T-cell (primary cell): Measurements from ENCODE around the gene SPATA3. TPM values are rescaled to one million over a fixed set of nuclear protein-coding genes. Genes with fewer than 3 reads are reported as not detected.

Experiments
- ATAC-seq, 4 experiments: fragments of 200-7000 bp in 3 of 4; fragments of 150-1000 bp in 1 of 4; cut with Tn5 transposase; replicated peaks in 1 of 4; 1 replicate in 3 of 4; 2 replicates in 1 of 4; pipeline ENCODE4 v1.10.0; 2021; ENCODE audit warnings: moderate library complexity in 3 of 4, mild to moderate bottlenecking in 2 of 4, moderate number of reproducible peaks in 1 of 4
- CTCF ChIA-PET, 2 donors: fragments of 300-600 bp; sonication (Branson Sonifier 250); formaldehyde crosslinking; loops; one replicate each; lab custom pipeline; 2022; ENCODE audit warnings: antibody characterized with exemption in 2 of 2; lab: Charles Lee
- POLR2A ChIA-PET, 2 donors: fragments of 300-600 bp; sonication (Branson Sonifier 250); formaldehyde crosslinking; loops; one replicate each; lab custom pipeline; 2022; ENCODE audit warnings: antibody characterized with exemption in 2 of 2; lab: Charles Lee
- DNase-seq, 35 experiments: peaks; one replicate each; pipeline versions ENCODE4 v3.0.0 to v3.0.0-alpha.2; 2013 to 2023
- H3K27ac ChIP-seq: one replicate; pipeline ENCODE4 v1.5.1; 2013; ENCODE audit warnings: low read length
- H3K27me3 ChIP-seq, 2 experiments: replicated peaks in 1 of 2; 1 replicate in 1 of 2; 2 replicates in 1 of 2; pipeline versions ENCODE4 v1.6.1 to v1.7.0; 2013; ENCODE audit warnings: low read length in 1 of 2, mixed read lengths in 1 of 2; ENCODE audit not compliant: control insufficient read depth in 2 of 2, insufficient read depth in 2 of 2; ENCODE audit errors: extremely low read depth in 1 of 2
- H3K36me3 ChIP-seq, 2 donors: 1 replicate in 1 of 2; 2 replicates in 1 of 2; pipeline versions ENCODE4 v1.6.1 to v1.7.0; 2013; ENCODE audit warnings: low read length in 1 of 2; ENCODE audit not compliant: control insufficient read depth in 2 of 2, insufficient read depth in 1 of 2; ENCODE audit errors: extremely low read depth in 1 of 2
- H3K4me1 ChIP-seq, 2 experiments: 1 replicate in 1 of 2; 2 replicates in 1 of 2; pipeline versions ENCODE4 v1.6.1 to v1.7.0; 2013; ENCODE audit warnings: low read length in 2 of 2, mixed read lengths in 1 of 2; ENCODE audit not compliant: insufficient read depth in 2 of 2, control insufficient read depth in 1 of 2; ENCODE audit errors: extremely low read depth in 1 of 2
- H3K4me3 ChIP-seq, 2 donors: 1 replicate in 1 of 2; 2 replicates in 1 of 2; pipeline versions ENCODE4 v1.5.1 to v1.7.0; 2013; ENCODE audit warnings: mild to moderate bottlenecking in 2 of 2, low read length in 1 of 2, moderate library complexity in 1 of 2; ENCODE audit not compliant: control insufficient read depth in 1 of 2; ENCODE audit errors: extremely low read depth in 1 of 2
- H3K9me3 ChIP-seq: 2 replicates; pipeline ENCODE4 v1.7.0; 2013
- H3K27ac Mint-ChIP-seq, 2 donors: one replicate each; pipeline ENCODE4 v1.8.0; 2020 to 2021; ENCODE audit warnings: mild to moderate bottlenecking in 2 of 2, mixed read lengths in 2 of 2
- H3K27me3 Mint-ChIP-seq, 2 donors: one replicate each; pipeline ENCODE4 v1.8.0; 2021 to 2022; ENCODE audit warnings: mixed read lengths in 2 of 2
- H3K36me3 Mint-ChIP-seq: one replicate; pipeline ENCODE4 v1.8.0; 2021; ENCODE audit warnings: mixed read lengths
- H3K4me1 Mint-ChIP-seq, 3 donors: one replicate each; pipeline ENCODE4 v1.8.0; 2020 to 2022; ENCODE audit warnings: mixed read lengths in 3 of 3, mild to moderate bottlenecking in 1 of 3
- H3K4me3 Mint-ChIP-seq, 3 donors: one replicate each; pipeline ENCODE4 v1.8.0; 2020 to 2022; ENCODE audit warnings: mild to moderate bottlenecking in 3 of 3, mixed read lengths in 3 of 3, moderate library complexity in 3 of 3
- H3K9me3 Mint-ChIP-seq, 3 donors: one replicate each; pipeline ENCODE4 v1.8.0; 2020 to 2022; ENCODE audit warnings: mixed read lengths in 3 of 3
- WGBS: methylation state at CpG from one replicate; pipeline ENCODE4 v1.1.5; 2013; ENCODE audit warnings: missing lambda C conversion rate; ENCODE audit not compliant: insufficient coverage; 5-methylcytosine and 5-hydroxymethylcytosine counted together
- total RNA-seq, 35 experiments: library from RNA in 6 of 35; stranded (reverse) in 6 of 35; fragments of 120-200 nt in 1 of 35; gene quantifications; one replicate each; pipeline versions ENCODE4 v1.2.1 to v1.2.4 and lab custom pipeline; 2013 to 2026

The SPATA3 gene
- total RNA-seq, 5 donors from 2014 or later (not counting 1 experiment from before 2014, with no cell fraction given) = not detected

DNA sequence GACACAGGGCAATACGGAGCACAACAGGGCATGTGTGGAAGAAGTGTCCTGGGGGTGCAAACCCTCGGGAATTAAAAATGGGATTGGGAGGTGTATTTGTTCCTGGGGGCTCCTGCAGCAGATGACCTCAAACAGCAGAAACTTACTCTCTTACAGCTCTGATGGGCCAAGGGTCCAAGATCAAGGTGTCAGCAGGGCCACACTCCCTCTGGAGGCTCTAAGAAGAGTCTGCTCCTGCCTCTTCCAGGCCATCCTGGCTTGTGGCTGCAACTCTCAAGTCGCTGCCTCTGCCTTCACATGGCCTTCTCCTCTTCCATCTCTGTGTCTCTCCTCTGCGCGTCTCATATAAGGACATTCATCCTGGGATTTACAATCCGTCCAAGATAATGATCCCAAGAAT is 12.4 kb upstream of the SPATA3 start:
- peaks cover 23 to 54% (median 42%) of the 10 kb centered on the region in 3 donors for H3K4me1 Mint-ChIP-seq
- H3K4me1 ChIP-seq = peaks cover 5 to 48% of the 10 kb centered on the region in 2 experiments
- H3K9me3 Mint-ChIP-seq = no peaks in the 10 kb centered on the region

GRCh38 chr2:230984393-230985220 is 11.3 kb upstream of the SPATA3 start:
- ATAC-seq (no peak), DNase-seq (peak in 1 of 35 experiments; percentile 30)
- Mint-ChIP-seq H3K9me3 (no peaks in the 10 kb centered on the region), H3K36me3 (no peaks in the 10 kb centered on the region), H3K4me3 (peak overlapping the region in 1 of 3 donors; percentile 11), H3K4me1 (peaks cover 23 to 47% (median 38%) of the 10 kb centered on the region in 3 donors), H3K27ac (peak overlapping the region in 1 of 2 donors; percentile 28), H3K27me3 (no peaks in the 10 kb centered on the region)
- no peaks in the 10 kb centered on the region for H3K9me3 ChIP-seq
- H3K36me3 ChIP-seq = no peaks in the 10 kb centered on the region
- ChIA-PET POLR2A (no interaction called here), CTCF (interaction anchor here (0.5 to 1.0 kb wide), 7 partner anchors 13 to 1082 kb away, joined by 3 to 5 read pairs (median 3); no protein-coding TSS in a partner anchor)
- H3K27ac ChIP-seq = no peak overlapping the region
- WGBS = 15% methylated on average over 7 of the region's 13 CpGs
- H3K4me3 ChIP-seq = no peak overlapping the region
- peaks cover 0 to 13% of the 10 kb centered on the region in 2 experiments for H3K27me3 ChIP-seq
- peaks cover 5 to 48% of the 10 kb centered on the region in 2 experiments for H3K4me1 ChIP-seq

More for the DNA sequence above, 12.4 kb upstream of the SPATA3 start:
- no peaks in the 10 kb centered on the region for H3K36me3 ChIP-seq
- no peak overlapping the region for H3K27ac ChIP-seq
- H3K9me3 ChIP-seq = no peaks in the 10 kb centered on the region
- no peak overlapping the region for H3K4me3 Mint-ChIP-seq
- DNase-seq (no peak), ATAC-seq (no peak)
- H3K36me3 Mint-ChIP-seq = no peaks in the 10 kb centered on the region
- no peak overlapping the region for H3K4me3 ChIP-seq
- H3K27ac Mint-ChIP-seq = no peak overlapping the region
- ChIA-PET POLR2A (no interaction called here), CTCF (interaction anchor here in 1 of 2 donors (0.6 kb wide), 1 partner anchor 158 kb away, joined by 4 read pairs; no protein-coding TSS in a partner anchor)
- H3K27me3 Mint-ChIP-seq = no peaks in the 10 kb centered on the region
- peaks cover 0 to 12% of the 10 kb centered on the region in 2 experiments for H3K27me3 ChIP-seq
- WGBS = 97% methylated on average over 5 of the region's 6 CpGs

DNA sequence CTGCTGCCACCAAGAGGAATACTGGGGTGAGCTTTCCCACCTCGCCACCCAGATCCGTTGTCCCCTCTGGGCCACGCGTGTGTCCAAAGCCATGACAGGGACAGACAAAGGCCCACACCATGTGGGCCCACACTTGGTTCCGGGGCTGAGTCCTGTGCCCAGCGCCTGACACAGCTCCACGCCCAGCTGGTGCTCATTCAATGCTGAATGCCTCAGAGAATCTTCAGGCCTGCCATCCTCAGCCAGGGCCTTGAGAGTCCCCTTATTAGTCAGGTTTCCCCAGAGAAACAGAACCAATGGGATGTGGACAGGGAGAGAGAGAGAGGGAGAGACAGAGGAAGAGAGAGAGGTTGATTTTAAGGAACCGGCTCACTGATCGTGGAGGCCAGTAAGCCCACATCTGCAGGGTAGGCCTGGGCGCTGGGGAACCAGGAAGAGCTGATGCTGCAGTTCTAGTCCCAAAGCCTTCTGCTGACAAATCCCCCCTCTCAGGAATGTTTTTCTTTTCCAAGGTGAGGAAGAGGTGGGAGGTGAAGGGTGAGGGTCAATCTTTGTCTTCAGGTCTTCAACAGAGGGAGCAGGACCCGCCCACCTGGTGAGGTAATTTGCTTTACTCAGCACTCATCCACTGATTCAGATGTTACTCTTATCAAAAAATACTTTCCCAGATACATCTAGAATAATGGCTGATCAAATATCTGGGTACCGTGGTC is 10.2 kb upstream of the SPATA3 start:
- POLR2A ChIA-PET = no interaction called here
- Mint-ChIP-seq H3K27me3 (no peaks in the 10 kb centered on the region), H3K9me3 (no peaks in the 10 kb centered on the region), H3K4me3 (peak overlapping the region in 1 of 3 donors; percentile 13), H3K4me1 (peaks cover 16 to 40% (median 31%) of the 10 kb centered on the region in 3 donors), H3K36me3 (no peaks in the 10 kb centered on the region), H3K27ac (no peak overlapping the region)
- ATAC-seq (no peak), DNase-seq (no peak)
- CTCF ChIA-PET = interaction anchor here (0.5 to 2.6 kb wide), 10 partner anchors 15 to 1083 kb away, joined by 3 to 26 read pairs (median 3); no protein-coding TSS in a partner anchor
- Histone ChIP-seq H3K9me3 (no peaks in the 10 kb centered on the region), H3K4me1 (peaks cover 1 to 47% of the 10 kb centered on the region in 2 experiments), H3K36me3 (no peaks in the 10 kb centered on the region), H3K27ac (no peak overlapping the region), H3K4me3 (no peak overlapping the region), H3K27me3 (peaks cover 0 to 19% of the 10 kb centered on the region in 2 experiments)
- WGBS = 89% methylated on average over 8 of the region's 12 CpGs

DNA sequence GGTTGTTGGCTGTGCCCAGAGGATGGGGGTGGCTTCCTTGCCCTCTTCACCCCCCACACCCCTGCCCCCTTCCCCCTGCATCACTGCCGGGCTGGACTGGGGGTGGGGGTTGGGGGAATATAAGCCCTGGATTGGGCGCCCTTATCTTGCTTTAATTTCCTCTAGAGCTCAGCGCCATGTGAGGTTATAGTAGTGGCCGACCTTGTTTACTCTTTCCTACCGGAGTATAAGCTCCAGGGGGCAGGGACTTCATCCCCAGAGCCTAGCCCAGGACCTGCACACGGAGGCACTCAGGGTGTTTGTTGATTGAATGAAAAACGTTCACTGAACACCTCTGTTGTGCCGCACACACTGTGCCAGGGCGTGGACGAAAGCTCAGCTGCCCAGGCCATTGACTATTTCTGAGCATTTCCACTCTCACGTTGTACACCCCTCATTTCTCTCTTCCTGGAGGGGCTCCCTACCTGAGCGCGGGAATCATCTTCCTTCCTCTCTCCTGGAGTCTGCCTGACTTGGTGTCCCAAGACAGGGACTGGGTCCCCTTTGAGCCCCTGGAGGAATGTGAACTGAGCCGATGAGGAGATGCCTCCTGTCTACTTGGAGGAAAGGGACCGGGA is 9.3 kb upstream of the SPATA3 start:
- Mint-ChIP-seq H3K27ac (no peak overlapping the region), H3K36me3 (no peaks in the 10 kb centered on the region), H3K4me3 (peak overlapping the region; percentile 56 to 70 (median 58)), H3K27me3 (peaks cover 3 to 4% of the 10 kb centered on the region in 2 donors), H3K4me1 (peaks cover 11 to 32% (median 23%) of the 10 kb centered on the region in 3 donors), H3K9me3 (no peaks in the 10 kb centered on the region)
- no peaks in the 10 kb centered on the region for H3K36me3 ChIP-seq
- DNase-seq (no peak), ATAC-seq (no peak)
- CTCF ChIA-PET = interaction anchor here (0.6 to 2.6 kb wide), 14 partner anchors 10 to 163 kb away, joined by 3 to 26 read pairs (median 3); no protein-coding TSS in a partner anchor
- 50% methylated on average over 6 of the region's 15 CpGs for WGBS
- no peak overlapping the region for H3K27ac ChIP-seq
- H3K27me3 ChIP-seq = peaks cover 3 to 27% of the 10 kb centered on the region in 2 experiments
- H3K9me3 ChIP-seq = no peaks in the 10 kb centered on the region
- H3K4me3 ChIP-seq = peak overlapping the region; percentile 56 to 67
- POLR2A ChIA-PET = interaction anchor here in 1 of 2 donors (0.8 kb wide), 1 partner anchor 148 kb away, joined by 3 read pairs; no protein-coding TSS in a partner anchor
- H3K4me1 ChIP-seq = peaks cover 0 to 38% of the 10 kb centered on the region in 2 experiments

DNA sequence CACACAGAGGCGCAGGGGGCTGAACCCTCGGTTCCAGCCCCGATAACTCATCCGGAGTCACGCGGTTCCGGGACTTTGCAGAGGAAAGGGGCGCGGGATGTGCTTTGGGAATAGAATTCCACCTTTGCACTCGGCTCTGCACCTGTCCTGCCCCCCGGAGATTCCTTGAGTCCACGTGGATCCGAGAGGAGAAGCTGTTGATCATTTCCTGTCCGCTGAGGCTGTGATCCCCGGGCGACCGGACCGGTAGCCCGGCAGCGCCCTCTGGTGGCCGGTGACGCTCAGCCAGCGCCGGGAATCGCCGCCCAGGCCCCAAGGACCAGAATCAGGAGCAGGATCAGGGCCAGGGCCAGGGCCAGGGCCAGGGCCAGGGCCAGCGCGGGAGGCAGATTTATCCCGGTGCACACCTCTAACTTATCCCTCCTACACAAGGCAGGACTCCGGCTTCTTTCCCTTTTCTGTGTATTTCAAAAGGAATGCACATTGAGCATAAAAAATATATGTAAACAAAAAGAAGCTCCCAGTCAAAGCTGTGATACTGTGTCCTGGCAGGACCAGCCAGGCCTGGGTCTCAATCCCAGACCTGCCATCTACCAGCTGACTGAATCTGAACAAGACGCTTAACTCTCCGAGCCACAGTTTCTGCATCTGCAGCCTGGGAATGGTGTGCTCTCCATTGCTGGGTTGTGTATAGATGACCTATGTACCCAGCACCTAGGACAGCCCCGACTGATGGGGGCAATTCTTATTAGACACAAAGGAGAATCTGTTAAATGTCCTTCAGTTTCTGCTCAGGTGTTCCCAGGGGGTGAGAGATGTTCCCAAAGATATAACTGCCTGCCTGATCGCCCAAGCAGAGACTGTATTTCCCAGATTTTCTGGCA is 8.5 kb upstream of the SPATA3 start:
- CTCF ChIA-PET = interaction anchor here (0.6 to 2.6 kb wide), 20 partner anchors 9 to 670 kb away, joined by 3 to 26 read pairs (median 4); partner anchors contain the start of gene ITM2C (in 1 of the 2)
- POLR2A ChIA-PET = interaction anchor here in 1 of 2 donors (0.8 kb wide), 1 partner anchor 149 kb away, joined by 3 read pairs; no protein-coding TSS in a partner anchor
- H3K4me1 ChIP-seq = peaks cover 0 to 30% of the 10 kb centered on the region in 2 experiments
- no peaks in the 10 kb centered on the region for H3K9me3 Mint-ChIP-seq
- no peak overlapping the region for H3K27ac ChIP-seq
- H3K36me3 ChIP-seq = no peaks in the 10 kb centered on the region
- peak overlapping the region; percentile 56 to 67 for H3K4me3 ChIP-seq
- H3K4me3 Mint-ChIP-seq = peak overlapping the region; percentile 56 to 70 (median 58)
- H3K4me1 Mint-ChIP-seq = peaks cover 4 to 24% (median 15%) of the 10 kb centered on the region in 3 donors
- WGBS = 13% methylated on average over 29 of the region's 34 CpGs
- no peak overlapping the region for H3K27ac Mint-ChIP-seq
- no peaks in the 10 kb centered on the region for H3K9me3 ChIP-seq
- DNase-seq (peak; percentile 15 to 85 (median 66)), ATAC-seq (peak; percentile 77 to 83 (median 82))
- peaks cover 4 to 33% of the 10 kb centered on the region in 2 experiments for H3K27me3 ChIP-seq
- no peaks in the 10 kb centered on the region for H3K36me3 Mint-ChIP-seq
- H3K27me3 Mint-ChIP-seq = peaks cover 9 to 10% of the 10 kb centered on the region in 2 donors
